ENCODE results near the gene FAM20C.

The FAM20C gene

GRCh38 chr7:255721-256361 lies 63.5 kb downstream of the FAM20C start:
- Histone ChIP-seq H3K4me3 (ENCODE audit: low read length) (no peak overlapping the region), H2BK5ac (ENCODE audit: low read length) (no peak overlapping the region), H4K5ac (ENCODE audit: low read length) (no peak overlapping the region), H3K9ac (ENCODE audit: low read length) (no peak overlapping the region), H3K27ac (ENCODE audit: low read depth, low read length) (no peak overlapping the region), H4K8ac (ENCODE audit: low read depth, low read length) (no peak overlapping the region), H3K23ac (ENCODE audit: low read length) (no peak overlapping the region), H3K79me2 (ENCODE audit: control insufficient read depth, insufficient read depth, low read length) (no peaks in the 10 kb centered on the region), H3K27me3 (ENCODE audit: insufficient read depth, low read length, poor library complexity) (no peaks in the 10 kb centered on the region), H2BK120ac (ENCODE audit: low read depth, low read length) (no peak overlapping the region), H3K4ac (ENCODE audit: low read depth, low read length) (no peak overlapping the region), H3K18ac (ENCODE audit: low read length) (no peak overlapping the region), H2BK15ac (replicated peaks; ENCODE audit: low read depth) (no peak overlapping the region), H3K36me3 (ENCODE audit: control insufficient read depth, insufficient read depth, low read length) (peaks cover 5% of the 10 kb centered on the region), H3K79me1 (ENCODE audit: low read length) (no peaks in the 10 kb centered on the region), H3K4me2 (ENCODE audit: low read length) (no peak overlapping the region), H3K56ac (ENCODE audit: low read length) (no peak overlapping the region), H3K4me1 (ENCODE audit: control insufficient read depth, low read depth, low read length) (no peaks in the 10 kb centered on the region), H2AK5ac (ENCODE audit: low read length) (no peak overlapping the region)
- no peak for DNase-seq
- WGBS (ENCODE audit: extremely low coverage, insufficient coverage, low lambda C conversion rate) = no CpG with 5 or more reads among the region's 44 CpGs

- Histone ChIP-seq H2AK5ac (ENCODE audit: low read length) (no peak overlapping the region), H3K79me1 (ENCODE audit: low read length) (no peaks in the 10 kb centered on the region), H2BK15ac (replicated peaks; ENCODE audit: low read depth) (no peak overlapping the region), H3K4me3 (ENCODE audit: low read length) (no peak overlapping the region), H3K36me3 (ENCODE audit: control insufficient read depth, insufficient read depth, low read length) (peaks cover 5% of the 10 kb centered on the region), H3K18ac (ENCODE audit: low read length) (no peak overlapping the region), H3K4me1 (ENCODE audit: control insufficient read depth, low read depth, low read length) (no peaks in the 10 kb centered on the region), H3K9ac (ENCODE audit: low read length) (no peak overlapping the region), H3K4ac (ENCODE audit: low read depth, low read length) (no peak overlapping the region), H3K27me3 (ENCODE audit: insufficient read depth, low read length, poor library complexity) (no peaks in the 10 kb centered on the region), H2BK120ac (ENCODE audit: low read depth, low read length) (no peak overlapping the region), H2BK5ac (ENCODE audit: low read length) (no peak overlapping the region), H3K79me2 (ENCODE audit: control insufficient read depth, insufficient read depth, low read length) (no peaks in the 10 kb centered on the region), H3K27ac (ENCODE audit: low read depth, low read length) (no peak overlapping the region), H4K5ac (ENCODE audit: low read length) (no peak overlapping the region), H3K56ac (ENCODE audit: low read length) (no peak overlapping the region), H3K23ac (ENCODE audit: low read length) (no peak overlapping the region), H3K4me2 (ENCODE audit: low read length) (no peak overlapping the region), H4K8ac (ENCODE audit: low read depth, low read length) (no peak overlapping the region)
- DNase-seq = no peak
- no CpG with 5 or more reads among the region's 38 CpGs for WGBS (ENCODE audit: extremely low coverage, insufficient coverage, low lambda C conversion rate)
These were observed 64.1 kb downstream of the FAM20C start for GRCh38 chr7:256461-256940.

GRCh38 chr7:256981-257646 lies 64.7 kb downstream of the FAM20C start:
- Histone ChIP-seq H3K4ac (ENCODE audit: low read depth, low read length) (no peak overlapping the region), H3K79me1 (ENCODE audit: low read length) (no peaks in the 10 kb centered on the region), H4K5ac (ENCODE audit: low read length) (no peak overlapping the region), H2BK15ac (replicated peaks; ENCODE audit: low read depth) (no peak overlapping the region), H3K4me1 (ENCODE audit: control insufficient read depth, low read depth, low read length) (no peaks in the 10 kb centered on the region), H2BK5ac (ENCODE audit: low read length) (no peak overlapping the region), H3K18ac (ENCODE audit: low read length) (no peak overlapping the region), H3K79me2 (ENCODE audit: control insufficient read depth, insufficient read depth, low read length) (no peaks in the 10 kb centered on the region), H3K27me3 (ENCODE audit: insufficient read depth, low read length, poor library complexity) (no peaks in the 10 kb centered on the region), H3K23ac (ENCODE audit: low read length) (no peak overlapping the region), H2AK5ac (ENCODE audit: low read length) (no peak overlapping the region), H3K36me3 (ENCODE audit: control insufficient read depth, insufficient read depth, low read length) (peaks cover 5% of the 10 kb centered on the region), H3K56ac (ENCODE audit: low read length) (no peak overlapping the region), H3K9ac (ENCODE audit: low read length) (no peak overlapping the region), H3K4me2 (ENCODE audit: low read length) (no peak overlapping the region), H2BK120ac (ENCODE audit: low read depth, low read length) (no peak overlapping the region), H4K8ac (ENCODE audit: low read depth, low read length) (no peak overlapping the region), H3K27ac (ENCODE audit: low read depth, low read length) (no peak overlapping the region), H3K4me3 (ENCODE audit: low read length) (no peak overlapping the region)
- DNase-seq = no peak
- no CpG with 5 or more reads among the region's 29 CpGs for WGBS (ENCODE audit: extremely low coverage, insufficient coverage, low lambda C conversion rate)

GRCh38 chr7:257647-257992 lies 65.2 kb downstream of the FAM20C start:
- Histone ChIP-seq H3K4me1 (ENCODE audit: control insufficient read depth, low read depth, low read length) (no peaks in the 10 kb centered on the region), H3K79me1 (ENCODE audit: low read length) (no peaks in the 10 kb centered on the region), H2BK5ac (ENCODE audit: low read length) (no peak overlapping the region), H3K9ac (ENCODE audit: low read length) (no peak overlapping the region), H3K4me3 (ENCODE audit: low read length) (no peak overlapping the region), H2BK120ac (ENCODE audit: low read depth, low read length) (no peak overlapping the region), H3K27me3 (ENCODE audit: insufficient read depth, low read length, poor library complexity) (no peaks in the 10 kb centered on the region), H3K4ac (ENCODE audit: low read depth, low read length) (no peak overlapping the region), H3K18ac (ENCODE audit: low read length) (no peak overlapping the region), H3K4me2 (ENCODE audit: low read length) (no peak overlapping the region), H4K5ac (ENCODE audit: low read length) (no peak overlapping the region), H3K79me2 (ENCODE audit: control insufficient read depth, insufficient read depth, low read length) (no peaks in the 10 kb centered on the region), H3K36me3 (ENCODE audit: control insufficient read depth, insufficient read depth, low read length) (peaks cover 5% of the 10 kb centered on the region), H4K8ac (ENCODE audit: low read depth, low read length) (no peak overlapping the region), H3K23ac (ENCODE audit: low read length) (no peak overlapping the region), H3K56ac (ENCODE audit: low read length) (no peak overlapping the region), H2BK15ac (replicated peaks; ENCODE audit: low read depth) (no peak overlapping the region), H2AK5ac (ENCODE audit: low read length) (no peak overlapping the region), H3K27ac (ENCODE audit: low read depth, low read length) (no peak overlapping the region)
- DNase-seq = no peak
- WGBS (ENCODE audit: extremely low coverage, insufficient coverage, low lambda C conversion rate) = no CpG with 5 or more reads among the region's 5 CpGs

GRCh38 chr7:258476-259190 lies 66.3 kb downstream of the FAM20C start:
- Histone ChIP-seq H3K27ac (ENCODE audit: low read depth, low read length) (no peak overlapping the region), H3K4me1 (ENCODE audit: control insufficient read depth, low read depth, low read length) (no peaks in the 10 kb centered on the region), H2BK5ac (ENCODE audit: low read length) (no peak overlapping the region), H3K4me2 (ENCODE audit: low read length) (no peak overlapping the region), H3K56ac (ENCODE audit: low read length) (no peak overlapping the region), H4K5ac (ENCODE audit: low read length) (no peak overlapping the region), H3K4me3 (ENCODE audit: low read length) (no peak overlapping the region), H3K79me2 (ENCODE audit: control insufficient read depth, insufficient read depth, low read length) (no peaks in the 10 kb centered on the region), H2BK120ac (ENCODE audit: low read depth, low read length) (no peak overlapping the region), H2AK5ac (ENCODE audit: low read length) (no peak overlapping the region), H3K18ac (ENCODE audit: low read length) (no peak overlapping the region), H3K9ac (ENCODE audit: low read length) (no peak overlapping the region), H3K79me1 (ENCODE audit: low read length) (no peaks in the 10 kb centered on the region), H4K8ac (ENCODE audit: low read depth, low read length) (no peak overlapping the region), H2BK15ac (replicated peaks; ENCODE audit: low read depth) (no peak overlapping the region), H3K27me3 (ENCODE audit: insufficient read depth, low read length, poor library complexity) (no peaks in the 10 kb centered on the region), H3K23ac (ENCODE audit: low read length) (no peak overlapping the region), H3K4ac (ENCODE audit: low read depth, low read length) (no peak overlapping the region), H3K36me3 (ENCODE audit: control insufficient read depth, insufficient read depth, low read length) (peaks cover 5% of the 10 kb centered on the region)
- DNase-seq = no peak
- WGBS (ENCODE audit: extremely low coverage, insufficient coverage, low lambda C conversion rate) = no CpG with 5 or more reads among the region's 31 CpGs

Measured in mesendoderm (in vitro differentiated cells).